ENCODE measurements around the gene PLCH1.

The PLCH1 gene

GRCh38 chr3:155369244-155369643 is 375.6 kb downstream of the PLCH1 start:
- DNase-seq = no peak

GRCh38 chr3:155368786-155369185 is 376.1 kb downstream of the PLCH1 start:
- no peak for DNase-seq

GRCh38 chr3:155367506-155367905 is 377.4 kb downstream of the PLCH1 start:
- DNase-seq = no peak

- no peak for DNase-seq
These were observed 379.6 kb downstream of the PLCH1 start for GRCh38 chr3:155365178-155365783.

DNA sequence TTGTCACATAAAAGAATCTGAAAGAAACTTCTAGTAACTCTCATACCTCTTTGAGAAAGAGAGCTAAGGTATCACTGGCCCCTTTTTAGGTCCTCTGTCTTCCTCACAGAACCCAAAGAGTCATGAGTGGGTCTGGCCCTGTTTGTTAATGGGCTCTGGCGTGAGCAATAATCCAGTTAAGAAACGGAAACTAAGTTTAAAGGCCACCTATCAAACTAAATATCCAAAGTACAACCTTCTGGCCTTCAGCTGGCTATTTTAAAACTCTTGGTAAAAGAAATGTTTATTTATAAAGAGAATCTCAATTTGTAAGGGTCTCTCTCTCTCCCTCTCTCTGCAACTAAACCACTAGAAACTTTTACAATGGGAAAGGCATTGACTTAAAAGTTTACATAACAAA is 380.4 kb downstream of the PLCH1 start:
- DNase-seq = no peak

DNA sequence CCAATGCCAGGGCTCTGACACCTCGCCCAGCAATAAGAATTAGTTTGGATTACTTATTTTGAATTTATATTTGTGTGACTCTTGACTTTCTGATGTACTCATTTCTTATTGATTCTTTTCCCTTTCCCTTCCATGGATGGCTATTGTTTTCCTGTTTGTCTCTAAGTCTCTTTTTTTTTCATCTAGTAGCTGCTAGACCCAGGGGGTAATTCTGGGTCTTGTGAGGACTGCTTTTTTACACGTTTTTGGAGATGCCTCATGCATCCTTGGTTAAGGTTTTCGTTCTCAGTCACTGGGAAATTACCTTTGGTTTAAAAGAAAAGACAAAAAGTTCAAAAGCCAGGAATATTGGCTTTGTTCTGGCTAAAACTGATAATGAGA is 381.2 kb downstream of the PLCH1 start:
- DNase-seq = no peak

DNA sequence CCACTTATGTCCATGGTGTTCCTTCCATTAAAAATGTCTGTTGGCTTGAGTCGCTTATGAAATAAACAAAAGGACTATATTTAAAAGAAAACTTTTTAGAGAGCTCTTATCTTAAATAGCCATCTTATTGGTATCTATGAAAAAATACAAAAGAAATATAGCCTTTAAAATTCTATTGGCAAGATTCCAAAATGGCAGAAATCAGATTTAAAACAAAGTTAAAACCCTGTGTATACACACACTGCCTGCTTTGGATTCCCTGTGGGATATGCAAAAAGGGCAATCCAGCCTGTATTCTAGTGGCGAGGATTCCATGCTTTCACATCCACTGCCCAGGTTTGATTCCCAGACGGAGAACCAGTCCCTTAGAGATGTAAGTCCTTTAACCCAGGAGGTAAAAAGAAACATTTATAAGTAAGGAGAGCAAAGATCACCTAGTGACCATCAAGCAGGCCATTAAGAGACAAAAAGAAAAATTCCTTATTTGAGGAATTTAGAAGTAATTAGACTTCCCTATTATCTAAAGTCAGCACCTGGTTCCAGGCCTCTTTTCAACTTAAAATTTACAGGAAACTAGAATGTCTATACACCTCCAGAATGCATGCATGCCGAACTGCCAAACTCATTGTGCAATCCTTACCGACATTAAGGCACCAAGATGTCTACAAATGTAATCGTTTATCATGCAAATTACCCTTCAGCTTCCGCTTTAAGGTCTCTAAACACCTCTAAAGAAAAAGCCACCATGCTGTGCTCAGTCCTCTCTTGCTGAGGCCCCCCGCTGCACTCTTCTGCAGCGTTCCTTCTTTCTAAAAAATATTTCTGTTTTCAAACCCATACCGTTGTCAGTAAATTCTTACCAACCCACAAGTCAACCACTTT is 381.8 kb downstream of the PLCH1 start:
- DNase-seq = no peak

DNA sequence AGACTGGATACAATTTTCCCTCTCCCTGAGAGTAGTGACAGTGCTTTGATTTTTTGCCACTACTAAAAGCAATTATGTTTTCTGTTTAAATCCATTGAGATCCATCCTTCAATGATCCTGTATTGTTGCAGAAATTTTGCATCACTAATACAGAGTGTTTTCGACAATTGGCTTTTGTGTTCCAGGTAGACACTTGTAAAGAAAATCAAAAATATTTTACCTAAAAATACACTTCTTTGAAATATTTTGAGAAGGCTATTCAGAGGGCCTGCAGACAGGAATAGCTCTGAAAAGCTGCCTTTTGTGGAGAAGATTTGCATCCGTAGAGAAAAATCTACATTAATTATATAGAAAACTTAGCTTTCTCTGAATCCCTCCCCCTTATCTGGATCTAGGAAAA is 384.6 kb downstream of the PLCH1 start:
- DNase-seq = no peak

- DNase-seq = no peak
These were observed 388.1 kb downstream of the PLCH1 start for GRCh38 chr3:155356594-155357370.

DNA sequence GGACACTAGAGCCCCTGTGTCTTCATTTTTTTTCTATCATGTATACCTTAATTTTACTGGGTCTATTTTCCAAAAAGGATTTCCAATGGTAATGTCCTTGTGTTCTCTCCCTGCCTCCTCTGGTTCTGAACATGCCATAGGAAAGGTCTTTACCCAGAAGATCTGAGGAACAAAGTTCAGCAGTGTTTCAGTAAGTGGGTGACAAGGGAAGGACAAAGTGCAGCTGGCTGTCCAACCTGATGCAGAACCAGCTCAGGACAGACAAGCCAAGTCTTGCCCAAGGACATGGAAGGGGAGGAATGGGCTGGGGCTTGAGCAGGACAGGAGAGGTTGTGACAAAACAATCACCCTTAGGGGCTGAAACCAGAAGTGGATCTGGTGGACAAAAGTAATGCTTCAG is 390.2 kb downstream of the PLCH1 start:
- DNase-seq = no peak

DNA sequence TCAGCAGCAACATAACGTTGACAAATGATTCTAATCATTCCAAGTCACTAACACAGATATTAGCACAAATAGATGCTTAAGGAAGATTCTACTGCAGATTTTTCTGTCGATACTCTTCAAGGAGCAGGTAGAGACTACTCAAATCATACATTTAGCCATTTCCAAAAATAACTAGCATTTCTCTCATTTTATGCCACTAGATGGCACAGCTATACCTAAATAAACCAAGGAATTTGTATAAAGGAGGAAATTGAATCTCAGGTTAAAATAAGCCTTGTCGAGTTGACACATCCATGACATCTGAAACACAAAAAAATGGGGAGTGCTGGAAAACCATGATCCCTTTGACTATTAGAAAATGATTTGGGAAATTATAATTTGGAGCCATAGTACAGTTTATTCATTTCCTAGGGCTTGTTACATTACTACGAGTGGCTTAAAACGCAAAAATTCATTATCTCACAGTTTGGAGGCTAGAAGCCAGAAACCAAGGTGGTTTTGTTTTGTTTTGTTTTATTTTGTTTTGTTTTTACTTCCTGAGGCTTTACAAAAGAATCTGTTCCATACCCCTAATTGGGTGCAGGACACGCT is 391.9 kb downstream of the PLCH1 start:
- no peak for DNase-seq

GRCh38 chr3:155350571-155350970 is 394.3 kb downstream of the PLCH1 start:
- DNase-seq = no peak

GRCh38 chr3:155347901-155348300 is 397.0 kb downstream of the PLCH1 start:
- DNase-seq = no peak

DNA sequence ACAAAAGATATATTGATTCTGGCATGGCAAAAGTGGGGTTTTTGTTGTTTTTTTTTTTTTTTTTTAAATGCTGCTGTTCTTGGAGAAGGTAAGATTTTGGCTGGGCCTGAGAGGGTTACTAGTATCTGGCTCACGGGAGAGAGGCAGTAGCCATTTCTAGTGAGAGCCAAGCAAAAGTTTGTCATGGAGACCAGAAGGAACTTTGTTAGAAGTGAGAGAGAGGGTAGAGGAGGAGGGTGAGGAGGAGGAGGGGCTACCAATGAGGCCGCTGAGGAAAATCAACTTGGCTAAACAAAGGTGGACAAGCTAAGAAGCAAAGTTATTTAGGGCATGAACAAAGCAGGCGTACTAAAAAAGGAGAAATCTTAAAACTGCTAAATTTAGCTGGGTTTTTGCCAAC is 402.5 kb downstream of the PLCH1 start:
- no peak for DNase-seq

GRCh38 chr3:155339052-155339451 is 405.8 kb downstream of the PLCH1 start:
- no peak for DNase-seq

DNA sequence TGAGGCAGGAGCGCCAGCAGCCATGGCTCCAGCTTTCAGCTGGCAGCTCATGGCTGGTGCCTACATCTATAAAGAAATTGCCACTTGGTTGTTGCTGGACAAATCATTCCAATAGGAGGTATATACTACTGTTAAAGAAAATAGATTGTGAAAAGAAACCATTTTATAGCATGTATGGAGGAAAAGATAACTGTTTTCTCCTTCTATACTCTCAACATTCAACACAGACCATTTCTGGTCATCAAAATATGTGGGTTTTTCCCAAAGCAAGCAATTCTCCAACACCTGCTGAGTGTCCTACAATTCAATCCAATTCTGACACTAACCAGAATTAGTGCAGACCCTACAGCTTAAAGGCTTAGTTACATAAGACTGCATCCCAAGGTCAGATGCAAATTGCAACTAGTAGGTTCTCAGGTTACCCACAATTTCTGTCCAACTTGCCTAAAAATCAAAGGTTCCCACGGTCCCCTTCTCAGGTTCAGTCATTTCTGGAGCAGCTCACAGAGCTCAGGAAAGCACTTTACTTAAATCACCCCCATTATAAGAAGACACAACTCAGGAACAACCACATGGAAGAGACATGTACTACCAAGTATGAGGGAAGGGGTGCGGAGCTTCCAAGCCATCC is 409.0 kb downstream of the PLCH1 start:
- DNase-seq = no peak

DNA sequence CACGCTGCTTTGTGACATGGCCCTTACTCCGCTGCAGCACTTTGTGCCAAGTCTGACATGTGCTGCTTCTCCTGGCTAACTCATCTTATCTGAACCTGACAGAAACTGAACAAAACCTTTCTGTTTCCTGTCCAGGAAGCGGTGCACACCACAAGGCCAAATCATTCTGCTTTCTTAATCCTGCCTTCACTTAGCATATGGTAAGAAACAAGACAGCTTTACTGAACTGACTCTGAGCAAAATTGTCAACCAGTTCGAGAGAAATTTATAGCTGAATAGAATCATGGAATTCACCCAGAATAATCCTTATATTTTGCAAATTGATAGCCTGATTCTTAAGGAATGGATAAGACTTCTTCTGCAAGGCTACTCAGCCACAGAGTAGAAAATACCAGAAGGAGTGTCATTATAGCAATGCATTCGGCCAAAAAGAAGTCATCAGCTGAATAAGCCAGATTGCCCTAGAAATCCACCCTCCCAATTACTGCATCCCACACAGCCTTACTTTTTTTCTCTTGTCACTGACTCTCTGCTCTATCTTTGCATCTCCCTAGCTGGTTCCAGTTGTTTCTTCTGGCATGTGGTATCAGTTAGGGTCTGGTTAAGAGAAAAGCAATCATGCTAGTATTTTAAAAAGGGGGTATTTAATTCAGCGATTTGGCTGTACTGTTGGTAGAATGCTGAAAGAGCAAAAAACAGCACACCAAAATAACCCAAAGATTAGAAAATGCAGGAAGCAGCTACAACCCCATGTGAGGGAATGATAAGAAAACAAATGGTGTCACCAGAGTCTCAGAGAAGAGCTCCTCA is 409.8 kb downstream of the PLCH1 start:
- no peak for DNase-seq

DNA sequence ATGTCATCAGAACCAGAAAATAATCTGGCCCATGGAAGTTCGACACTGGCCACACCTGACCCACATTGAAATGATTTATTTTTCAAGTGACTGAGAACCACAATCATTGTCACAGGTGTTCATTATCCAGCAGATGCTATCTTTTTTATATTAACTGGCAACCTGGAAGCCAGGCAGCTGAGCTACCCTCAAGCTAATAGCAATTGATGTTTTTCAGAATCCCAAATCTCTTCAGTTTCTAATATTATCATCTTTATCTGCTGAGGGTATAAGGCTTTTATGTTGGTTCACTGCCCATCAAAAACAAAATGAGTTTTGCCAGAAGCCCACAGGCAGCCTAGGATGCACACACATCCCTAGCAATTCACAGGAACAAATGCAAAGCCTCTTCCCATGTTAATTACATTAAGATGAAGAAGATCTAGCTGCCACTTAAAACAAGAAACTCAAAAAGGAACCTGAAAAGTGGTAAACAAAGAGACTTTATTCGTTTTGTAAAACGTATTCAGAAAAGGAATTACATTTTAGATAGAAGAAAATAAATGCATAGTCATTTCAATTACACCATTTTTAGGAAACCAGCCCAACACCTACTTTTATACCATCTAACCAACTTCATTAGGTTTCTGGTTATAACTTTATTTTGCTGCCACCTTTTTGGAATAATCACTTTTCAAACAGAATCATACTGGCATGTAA is 410.5 kb downstream of the PLCH1 start:
- DNase-seq = no peak

DNA sequence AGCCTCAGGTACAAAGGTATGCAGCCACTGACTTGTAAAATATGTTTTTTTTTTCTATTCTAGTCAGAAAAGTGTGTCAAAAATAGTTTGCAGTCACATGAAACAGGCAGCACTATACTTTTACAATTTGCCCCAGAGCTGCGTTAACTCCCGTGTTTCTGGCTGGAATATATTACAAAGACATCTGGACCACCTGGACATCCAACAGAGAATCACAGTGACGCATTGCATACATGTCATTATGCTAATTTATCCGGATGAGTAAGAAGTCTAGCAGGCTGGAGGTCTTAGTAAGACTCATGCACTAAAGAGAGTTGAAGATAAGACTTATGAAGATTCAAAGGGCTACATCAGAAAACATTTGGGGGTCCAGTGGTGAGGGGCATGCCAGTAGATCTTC is 412.2 kb downstream of the PLCH1 start:
- DNase-seq = no peak

DNA sequence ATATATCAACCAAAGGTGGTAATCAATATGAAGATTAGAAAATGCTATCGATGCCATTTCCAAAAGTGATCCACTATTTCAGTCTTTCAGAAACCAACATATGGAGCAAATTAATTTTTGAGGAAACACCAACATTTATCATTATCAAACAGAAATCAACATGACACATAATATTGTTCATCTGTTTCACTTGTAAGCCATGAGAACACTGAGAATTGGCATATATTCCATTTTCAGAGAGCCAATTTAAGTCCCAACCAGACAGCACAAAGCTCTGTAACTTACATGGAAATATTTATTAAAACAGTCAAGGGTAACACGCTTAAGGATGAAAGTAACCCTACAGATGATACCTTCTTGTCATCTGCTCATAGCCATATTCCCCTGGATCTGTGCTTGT is 413.8 kb downstream of the PLCH1 start:
- DNase-seq = no peak

- no peak for DNase-seq
These were observed 414.5 kb downstream of the PLCH1 start for GRCh38 chr3:155330370-155330769.

All from activated gamma-delta T cell treated with Interleukin-2 at 50 U/mL for 16 hours (primary cell).